RWPE2 (cell line): Measurements from ENCODE around the gene PCK2.

Experiments
- ATAC-seq: fragments of 200-7000 bp; cut with Tn5 transposase; 3 replicates; pipeline ENCODE4 v1.9.1; 2021; ENCODE audit warnings: low read depth
- DNase-seq: peaks from one replicate; pipeline ENCODE4 v3.0.0-alpha.2; 2020; ENCODE audit warnings: low spot score
- H3K27ac ChIP-seq: fragments of 450-650 bp; 2 replicates; pipeline ENCODE4 v1.5.1; 2017; ENCODE audit warnings: mild to moderate bottlenecking; ENCODE audit not compliant: poor library complexity, severe bottlenecking
- H3K27me3 ChIP-seq: fragments of 250-450 bp; sonication (Bioruptor Pico); 2 replicates; pipeline ENCODE4 v1.5.1; 2021; ENCODE audit warnings: mild to moderate bottlenecking, moderate library complexity; ENCODE audit not compliant: insufficient read depth, poor library complexity, severe bottlenecking
- H3K36me3 ChIP-seq: fragments of 250-450 bp; sonication (Bioruptor Pico); 2 replicates; pipeline ENCODE4 v1.5.1; 2020; ENCODE audit warnings: low read depth, mild to moderate bottlenecking, moderate library complexity
- H3K4me1 ChIP-seq: fragments of 250-450 bp; sonication (Bioruptor Pico); 2 replicates; pipeline ENCODE4 v1.5.1; 2021; ENCODE audit warnings: mild to moderate bottlenecking, moderate library complexity; ENCODE audit not compliant: insufficient read depth, poor library complexity, severe bottlenecking
- H3K4me3 ChIP-seq: fragments of 250-450 bp; sonication (Bioruptor Pico); 2 replicates; pipeline ENCODE4 v1.5.1; 2021; ENCODE audit warnings: mild to moderate bottlenecking, moderate library complexity; ENCODE audit not compliant: severe bottlenecking
- H3K9me3 ChIP-seq: fragments of 250-450 bp; sonication (Bioruptor Pico); 2 replicates; pipeline ENCODE4 v1.5.1; 2021; ENCODE audit warnings: mild to moderate bottlenecking, moderate library complexity; ENCODE audit not compliant: severe bottlenecking
- TF ChIP-seq, protein P1 (sequence below): fragments of 450-650 bp; IDR thresholded peaks from one replicate; pipeline ENCODE4 v1.5.1; 2017; ENCODE audit warnings: mild to moderate bottlenecking, moderate library complexity; ENCODE audit not compliant: poor library complexity, severe bottlenecking

Gene PCK2

DNA sequence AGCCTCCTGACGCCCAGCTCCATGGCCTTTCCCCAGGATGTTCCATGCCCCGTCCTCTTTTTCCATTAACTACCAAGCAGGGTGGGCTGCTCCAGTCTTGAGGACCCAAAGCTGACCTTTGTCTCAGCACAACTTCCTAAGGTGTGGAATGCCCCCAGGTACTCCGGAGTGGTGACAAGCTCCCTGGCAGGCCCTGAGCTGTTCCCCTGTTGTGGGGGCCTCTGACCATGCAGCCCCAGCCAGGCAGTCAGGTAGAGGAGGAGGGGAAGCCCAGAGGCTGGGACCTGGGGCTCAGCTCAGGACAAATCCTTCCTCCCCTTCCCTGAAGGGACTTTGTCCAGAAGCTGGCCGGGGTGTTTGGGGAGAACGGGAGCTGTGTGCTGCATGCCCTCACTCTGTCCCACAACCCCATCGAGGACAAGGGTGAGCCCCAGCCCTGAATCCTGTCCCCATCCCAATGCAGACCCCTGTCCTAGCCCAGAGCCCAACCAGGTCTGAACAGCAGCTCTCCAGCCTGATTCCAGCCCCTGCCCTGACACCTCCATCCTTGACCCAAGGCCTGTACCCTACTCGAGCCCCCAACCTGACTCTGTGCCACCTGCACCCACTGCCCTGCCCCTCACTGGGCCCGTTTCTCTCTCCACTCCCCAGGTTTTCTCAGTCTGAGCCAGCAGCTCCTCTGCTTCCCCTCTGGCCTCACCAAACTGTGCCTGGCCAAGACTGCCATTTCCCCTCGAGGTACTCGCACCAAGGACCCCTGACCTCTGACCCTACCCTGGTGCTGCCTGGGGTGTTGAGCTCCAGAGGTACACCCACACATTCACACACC, 37.9 kb upstream of the PCK2 start:
- no peak for ATAC-seq
- DNase-seq: peak; percentile 67
- no peaks in the 10 kb centered on the region for H3K9me3 ChIP-seq
- no peak overlapping the region for H3K27ac ChIP-seq
- H3K36me3 ChIP-seq: no peaks in the 10 kb centered on the region
- H3K4me1 ChIP-seq: no peaks in the 10 kb centered on the region
- TF ChIP-seq, protein P1, sequence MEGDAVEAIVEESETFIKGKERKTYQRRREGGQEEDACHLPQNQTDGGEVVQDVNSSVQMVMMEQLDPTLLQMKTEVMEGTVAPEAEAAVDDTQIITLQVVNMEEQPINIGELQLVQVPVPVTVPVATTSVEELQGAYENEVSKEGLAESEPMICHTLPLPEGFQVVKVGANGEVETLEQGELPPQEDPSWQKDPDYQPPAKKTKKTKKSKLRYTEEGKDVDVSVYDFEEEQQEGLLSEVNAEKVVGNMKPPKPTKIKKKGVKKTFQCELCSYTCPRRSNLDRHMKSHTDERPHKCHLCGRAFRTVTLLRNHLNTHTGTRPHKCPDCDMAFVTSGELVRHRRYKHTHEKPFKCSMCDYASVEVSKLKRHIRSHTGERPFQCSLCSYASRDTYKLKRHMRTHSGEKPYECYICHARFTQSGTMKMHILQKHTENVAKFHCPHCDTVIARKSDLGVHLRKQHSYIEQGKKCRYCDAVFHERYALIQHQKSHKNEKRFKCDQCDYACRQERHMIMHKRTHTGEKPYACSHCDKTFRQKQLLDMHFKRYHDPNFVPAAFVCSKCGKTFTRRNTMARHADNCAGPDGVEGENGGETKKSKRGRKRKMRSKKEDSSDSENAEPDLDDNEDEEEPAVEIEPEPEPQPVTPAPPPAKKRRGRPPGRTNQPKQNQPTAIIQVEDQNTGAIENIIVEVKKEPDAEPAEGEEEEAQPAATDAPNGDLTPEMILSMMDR: no peak
- H3K27me3 ChIP-seq: peaks cover 3% of the 10 kb centered on the region
- H3K4me3 ChIP-seq: no peak overlapping the region

DNA sequence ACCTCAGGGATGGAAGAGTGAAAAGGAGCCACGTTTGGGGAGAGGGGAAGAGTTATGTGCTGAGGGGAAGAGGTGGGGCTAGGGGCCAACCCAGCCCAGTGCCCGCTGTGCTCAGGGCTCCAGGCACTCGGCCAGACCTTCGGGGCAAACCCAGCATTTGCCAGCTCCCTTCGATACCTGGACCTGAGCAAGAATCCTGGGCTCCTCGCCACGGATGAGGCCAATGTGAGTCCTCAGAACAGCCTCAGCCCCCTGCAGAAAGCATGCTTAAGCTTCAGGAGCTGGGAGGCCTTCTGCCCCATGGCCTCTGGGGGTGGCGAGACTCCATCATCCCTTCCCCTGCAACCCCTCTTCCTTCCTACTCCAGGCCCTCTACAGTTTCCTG, 37.3 kb upstream of the PCK2 start:
- H3K36me3 ChIP-seq: no peaks in the 10 kb centered on the region
- H3K4me1 ChIP-seq: no peaks in the 10 kb centered on the region
- H3K4me3 ChIP-seq: no peak overlapping the region
- no peak overlapping the region for H3K27ac ChIP-seq
- peaks cover 3% of the 10 kb centered on the region for H3K27me3 ChIP-seq
- TF ChIP-seq, protein P1: no peak
- H3K9me3 ChIP-seq: no peaks in the 10 kb centered on the region
- ATAC-seq: no peak
- DNase-seq: peak; percentile 63

DNA sequence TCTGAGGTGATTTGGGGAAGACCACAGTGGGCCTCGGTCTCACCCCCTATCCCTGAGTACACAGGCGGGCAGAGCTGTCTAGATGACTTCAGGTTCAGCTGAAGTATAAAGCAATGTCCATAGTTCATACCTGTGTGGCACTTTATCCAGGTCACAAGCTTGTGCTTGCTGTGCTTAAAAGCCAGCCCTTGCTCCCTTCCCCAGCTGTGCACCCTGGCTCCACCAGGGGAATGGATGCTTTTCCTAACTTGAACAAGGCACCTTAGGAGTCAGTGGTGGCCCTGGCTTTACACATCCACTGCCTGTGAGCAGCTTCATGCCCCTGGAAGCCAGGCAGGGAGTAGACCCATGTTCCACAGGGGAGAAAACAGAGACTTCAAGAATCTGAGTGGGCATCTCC, 36.8 kb upstream of the PCK2 start:
- DNase-seq (no peak), ATAC-seq (no peak)
- H3K4me1 ChIP-seq: no peaks in the 10 kb centered on the region
- H3K36me3 ChIP-seq: no peaks in the 10 kb centered on the region
- H3K27ac ChIP-seq: no peak overlapping the region
- TF ChIP-seq, protein P1: no peak
- peaks cover 3% of the 10 kb centered on the region for H3K27me3 ChIP-seq
- H3K9me3 ChIP-seq: no peaks in the 10 kb centered on the region
- no peak overlapping the region for H3K4me3 ChIP-seq

DNA sequence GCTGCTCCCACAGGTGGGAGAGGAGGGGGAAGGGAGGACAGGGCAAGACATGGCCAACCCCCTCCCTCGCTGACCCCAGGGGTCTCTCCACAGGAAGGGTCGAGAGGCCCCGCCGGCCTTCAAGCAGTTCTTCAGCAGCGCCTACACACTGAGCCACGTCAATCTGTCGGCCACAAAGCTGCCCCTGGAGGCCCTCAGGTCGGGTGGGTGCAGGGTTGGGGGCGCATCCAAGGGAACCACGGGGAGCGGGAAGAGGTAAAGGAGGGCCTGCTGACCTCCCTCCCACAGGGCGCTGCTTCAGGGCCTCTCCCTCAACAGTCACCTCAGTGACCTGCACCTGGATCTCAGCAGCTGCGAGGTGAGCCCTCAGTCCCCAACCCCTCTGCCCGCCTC, 36.2 kb upstream of the PCK2 start:
- TF ChIP-seq, protein P1: no peak
- H3K36me3 ChIP-seq: no peaks in the 10 kb centered on the region
- peak; percentile 60 for DNase-seq

More for the DNA sequence above, 36.2 kb upstream of the PCK2 start:
- Histone ChIP-seq H3K27me3 (no peaks in the 10 kb centered on the region), H3K4me3 (no peak overlapping the region), H3K9me3 (no peaks in the 10 kb centered on the region), H3K27ac (no peak overlapping the region), H3K4me1 (no peaks in the 10 kb centered on the region)
- ATAC-seq: 0 out of 3 replicates have a peak, but pooled peaks have one; percentile 2
